Fibroblast of the aortic adventitia (primary cell): ENCODE data around the gene LAMA4. TPM values are rescaled to one million over a fixed set of nuclear protein-coding genes. Genes with fewer than 3 reads are reported as not detected.

Source experiments
- DNase-seq: peaks from one replicate; pipeline ENCODE4 v3.0.0-alpha.2; 2010; ENCODE audit warnings: low read depth
- H3K4me3 ChIP-seq: 2 replicates; pipeline ENCODE4 v1.5.1; 2011; ENCODE audit warnings: low read depth, mild to moderate bottlenecking, control low read depth, low read length, moderate library complexity
- small RNA-seq: library from RNA; depleted of rRNA; stranded (forward); fragments of <200 nt; gene quantifications from one replicate; pipeline ENCODE3, GENCODE V24; 2012
- total RNA-seq: library from RNA; depleted of rRNA; stranded (reverse); fragments of >200 nt; gene quantifications from 2 replicates; pipeline ENCODE4 v1.2.3, GENCODE V29; 2012; ENCODE audit warnings: low replicate concordance
- TF ChIP-seq, protein P1 (sequence below): IDR thresholded peaks from 2 replicates; pipeline ENCODE4 v1.5.1; 2011; ENCODE audit warnings: mild to moderate bottlenecking, low read length, control low read depth, inconsistent platforms; ENCODE audit not compliant: insufficient read depth

Gene LAMA4
- total RNA-seq, 1 donor = 306 TPM

DNA sequence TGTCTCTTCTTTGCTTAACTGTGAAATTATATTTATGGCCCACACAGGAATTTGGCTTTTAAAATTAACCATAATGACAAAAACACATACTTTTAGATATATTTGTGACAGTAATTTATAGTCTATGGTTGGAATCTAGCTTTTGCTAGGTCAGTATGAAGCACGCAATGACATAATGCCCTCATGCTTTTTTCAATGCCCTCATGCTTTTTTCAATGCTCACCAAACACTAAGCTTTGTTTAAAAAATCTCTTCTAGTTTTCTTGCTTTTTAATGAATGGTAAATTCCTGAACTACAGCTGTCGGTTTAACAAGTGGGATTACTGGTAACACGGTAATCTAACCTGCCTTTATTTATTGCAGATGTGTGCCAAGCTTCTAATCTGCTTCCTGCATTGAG, 187.8 kb downstream of the LAMA4 start:
- no peak for DNase-seq
- TF ChIP-seq, protein P1, sequence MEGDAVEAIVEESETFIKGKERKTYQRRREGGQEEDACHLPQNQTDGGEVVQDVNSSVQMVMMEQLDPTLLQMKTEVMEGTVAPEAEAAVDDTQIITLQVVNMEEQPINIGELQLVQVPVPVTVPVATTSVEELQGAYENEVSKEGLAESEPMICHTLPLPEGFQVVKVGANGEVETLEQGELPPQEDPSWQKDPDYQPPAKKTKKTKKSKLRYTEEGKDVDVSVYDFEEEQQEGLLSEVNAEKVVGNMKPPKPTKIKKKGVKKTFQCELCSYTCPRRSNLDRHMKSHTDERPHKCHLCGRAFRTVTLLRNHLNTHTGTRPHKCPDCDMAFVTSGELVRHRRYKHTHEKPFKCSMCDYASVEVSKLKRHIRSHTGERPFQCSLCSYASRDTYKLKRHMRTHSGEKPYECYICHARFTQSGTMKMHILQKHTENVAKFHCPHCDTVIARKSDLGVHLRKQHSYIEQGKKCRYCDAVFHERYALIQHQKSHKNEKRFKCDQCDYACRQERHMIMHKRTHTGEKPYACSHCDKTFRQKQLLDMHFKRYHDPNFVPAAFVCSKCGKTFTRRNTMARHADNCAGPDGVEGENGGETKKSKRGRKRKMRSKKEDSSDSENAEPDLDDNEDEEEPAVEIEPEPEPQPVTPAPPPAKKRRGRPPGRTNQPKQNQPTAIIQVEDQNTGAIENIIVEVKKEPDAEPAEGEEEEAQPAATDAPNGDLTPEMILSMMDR = no peak
- no peak overlapping the region for H3K4me3 ChIP-seq

DNA sequence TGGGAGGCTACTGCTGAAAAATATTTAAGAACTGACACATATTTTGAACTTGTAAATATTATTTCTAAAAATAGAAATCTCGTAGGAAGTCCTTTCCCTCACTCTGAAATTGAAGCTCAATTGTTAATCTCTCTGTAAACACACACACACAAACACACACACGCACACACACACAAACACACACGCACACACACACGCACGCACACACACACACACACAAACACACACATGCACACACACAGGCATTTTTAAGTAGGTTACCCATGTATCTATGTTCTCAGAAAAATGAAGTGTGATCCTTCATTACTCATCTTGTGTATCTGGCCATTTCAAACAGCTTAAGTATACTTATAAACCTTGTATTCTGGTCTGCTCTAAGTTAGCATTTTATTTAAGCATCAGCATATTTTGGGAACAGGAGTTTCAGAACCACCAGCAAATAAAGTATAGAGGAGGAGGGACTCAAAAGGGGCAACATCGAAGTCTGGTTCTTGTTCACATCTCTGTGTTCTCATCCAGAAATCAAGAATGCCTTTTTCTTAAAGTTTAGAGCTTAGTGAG, 188.9 kb downstream of the LAMA4 start:
- TF ChIP-seq, protein P1 = no peak
- DNase-seq = no peak
- H3K4me3 ChIP-seq = no peak overlapping the region

DNA sequence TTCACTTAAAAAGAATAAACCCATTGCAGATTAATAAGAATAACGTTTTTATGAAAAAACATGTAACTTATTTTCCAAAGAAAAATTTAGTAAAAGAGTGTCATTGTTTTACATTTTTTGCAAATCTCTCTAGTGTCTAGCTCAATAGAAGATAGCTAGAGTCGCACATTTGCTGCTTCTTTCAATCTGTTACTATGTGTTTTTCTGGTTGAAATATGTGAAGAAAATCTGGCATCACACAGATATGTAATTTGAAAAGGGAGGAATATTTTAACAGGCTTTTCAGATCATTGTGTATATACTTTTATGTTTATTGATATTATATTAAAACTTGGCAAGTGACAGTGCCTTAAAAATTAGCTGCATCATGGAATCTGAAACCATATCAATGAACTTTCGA, 191.4 kb downstream of the LAMA4 start:
- H3K4me3 ChIP-seq = no peak overlapping the region
- TF ChIP-seq, protein P1 = no peak
- DNase-seq = no peak

DNA sequence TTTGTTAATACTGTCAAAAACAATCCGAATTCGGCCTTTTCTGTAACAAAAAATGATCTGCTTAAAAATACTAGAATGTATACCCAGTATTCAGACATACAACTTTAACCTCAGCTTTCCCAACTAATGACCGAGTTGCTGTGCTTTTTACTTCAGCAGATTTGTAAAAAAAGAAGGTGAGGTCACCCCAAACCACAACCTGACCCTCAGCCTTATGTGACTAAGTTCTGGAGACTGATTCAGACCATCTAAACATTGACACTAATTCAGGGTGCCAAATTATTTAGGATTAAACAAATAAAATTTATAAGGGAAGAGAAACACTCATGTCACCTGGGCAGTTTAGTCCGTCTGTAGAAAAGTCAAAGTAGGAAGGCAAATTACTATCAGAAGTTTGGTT, 192.8 kb downstream of the LAMA4 start:
- DNase-seq = peak; percentile 50
- no peak overlapping the region for H3K4me3 ChIP-seq
- TF ChIP-seq, protein P1 = no peak

Small RNAs within 50 kb of the gene (small RNA-seq; reads per million reads assigned to genes)
- not detected for gene RNU6-1226P

Other genes starting within 250 kb of the LAMA4 start
- not detected in 2 replicates for gene CCN6, start 200.5 kb downstream of the LAMA4 start, total RNA-seq
- 25.0 and 38.2 TPM in 2 replicates for gene TUBE1, start 167.1 kb downstream of the LAMA4 start, total RNA-seq
- 19.2 and 32.7 TPM in 2 replicates for gene FAM229B, start 167.0 kb downstream of the LAMA4 start, total RNA-seq
- gene RFPL4B, start 92.8 kb upstream of the LAMA4 start, total RNA-seq = 0.98 TPM in 1 of 2 replicates, not detected in the other